ENCODE results near the gene TNRC6B.

GRCh38 chr22:40220316-40221054, 42.8 kb downstream of the TNRC6B start:
- TF ChIP-seq, protein P1, sequence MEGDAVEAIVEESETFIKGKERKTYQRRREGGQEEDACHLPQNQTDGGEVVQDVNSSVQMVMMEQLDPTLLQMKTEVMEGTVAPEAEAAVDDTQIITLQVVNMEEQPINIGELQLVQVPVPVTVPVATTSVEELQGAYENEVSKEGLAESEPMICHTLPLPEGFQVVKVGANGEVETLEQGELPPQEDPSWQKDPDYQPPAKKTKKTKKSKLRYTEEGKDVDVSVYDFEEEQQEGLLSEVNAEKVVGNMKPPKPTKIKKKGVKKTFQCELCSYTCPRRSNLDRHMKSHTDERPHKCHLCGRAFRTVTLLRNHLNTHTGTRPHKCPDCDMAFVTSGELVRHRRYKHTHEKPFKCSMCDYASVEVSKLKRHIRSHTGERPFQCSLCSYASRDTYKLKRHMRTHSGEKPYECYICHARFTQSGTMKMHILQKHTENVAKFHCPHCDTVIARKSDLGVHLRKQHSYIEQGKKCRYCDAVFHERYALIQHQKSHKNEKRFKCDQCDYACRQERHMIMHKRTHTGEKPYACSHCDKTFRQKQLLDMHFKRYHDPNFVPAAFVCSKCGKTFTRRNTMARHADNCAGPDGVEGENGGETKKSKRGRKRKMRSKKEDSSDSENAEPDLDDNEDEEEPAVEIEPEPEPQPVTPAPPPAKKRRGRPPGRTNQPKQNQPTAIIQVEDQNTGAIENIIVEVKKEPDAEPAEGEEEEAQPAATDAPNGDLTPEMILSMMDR (optimal IDR thresholded peaks at IDR 0.05 in 1 of 3, IDR thresholded peaks at IDR 0.05 in 1 of 3, conservative IDR thresholded peaks at IDR 0.05 in 1 of 3; ENCODE audit: extremely low read depth in 1 of 3, insufficient read depth in 2 of 3, low read length in 3 of 3) = no peak
- no peak for TF ChIP-seq EZH2 (IDR thresholded peaks at IDR 0.05; ENCODE audit: low read length)

Measured in keratinocyte (primary cell).